H9 (cell line): Measurements from ENCODE around the gene CHN1. TPM values are rescaled to one million over a fixed set of nuclear protein-coding genes. Genes with fewer than 3 reads are reported as not detected.

Experiments
- DNase-seq: peaks from one replicate; pipeline ENCODE4 v3.0.0-alpha.2; 2017
- H2AFZ ChIP-seq: one replicate; pipeline ENCODE4 v1.6.1; 2013; ENCODE audit warnings: mild to moderate bottlenecking, low read length, control low read depth, moderate library complexity
- H2AK5ac ChIP-seq: 2 replicates; pipeline ENCODE4 v1.6.1; 2013; ENCODE audit warnings: low read length, control low read depth, mixed read lengths; ENCODE audit not compliant: insufficient read length
- H2BK120ac ChIP-seq: one replicate; pipeline ENCODE4 v1.6.1; 2013; ENCODE audit warnings: low read depth, mild to moderate bottlenecking, low read length, control low read depth, inconsistent platforms; ENCODE audit not compliant: poor library complexity, severe bottlenecking
- H2BK12ac ChIP-seq: 2 replicates; pipeline ENCODE4 v1.6.1; 2013; ENCODE audit warnings: low read length, control low read depth, mixed read lengths, low read depth; ENCODE audit not compliant: insufficient read length
- H2BK15ac ChIP-seq: 2 replicates; pipeline ENCODE4 v1.6.1; 2013; ENCODE audit warnings: low read depth, low read length, control low read depth
- H2BK20ac ChIP-seq: one replicate; pipeline ENCODE4 v1.6.1; 2013; ENCODE audit warnings: low read depth, mild to moderate bottlenecking, low read length, control low read depth, inconsistent platforms; ENCODE audit not compliant: poor library complexity, severe bottlenecking
- H2BK5ac ChIP-seq: 2 replicates; pipeline ENCODE4 v1.6.1; 2013; ENCODE audit warnings: low read length, control low read depth, mixed read lengths; ENCODE audit not compliant: insufficient read length
- H3K14ac ChIP-seq: 2 replicates; pipeline ENCODE4 v1.6.1; 2013; ENCODE audit warnings: low read length, control low read depth; ENCODE audit not compliant: insufficient read depth
- H3K18ac ChIP-seq: 2 replicates; pipeline ENCODE4 v1.6.1; 2013; ENCODE audit warnings: low read depth, mild to moderate bottlenecking, mixed read lengths, low read length, control low read depth; ENCODE audit not compliant: insufficient read length
- H3K23ac ChIP-seq: 2 replicates; pipeline ENCODE4 v1.6.1; 2013; ENCODE audit warnings: low read length, control low read depth, mixed read lengths, low read depth; ENCODE audit not compliant: insufficient read length
- H3K23me2 ChIP-seq: 2 replicates; pipeline ENCODE4 v1.6.1; 2013; ENCODE audit warnings: low read depth, mild to moderate bottlenecking, mixed read lengths, low read length, control low read depth; ENCODE audit not compliant: insufficient read length, poor library complexity, severe bottlenecking
- H3K27ac ChIP-seq: 2 replicates; pipeline ENCODE4 v1.5.1; 2013; ENCODE audit warnings: low read length, control low read depth, mixed read lengths, low read depth; ENCODE audit not compliant: insufficient read length
- H3K27me3 ChIP-seq: 2 replicates; pipeline ENCODE4 v1.6.1; 2013; ENCODE audit warnings: low read length, control low read depth, inconsistent platforms; ENCODE audit not compliant: insufficient read depth
- H3K4ac ChIP-seq: 2 replicates; pipeline ENCODE4 v1.6.1; 2013; ENCODE audit warnings: low read depth, mild to moderate bottlenecking, control low read depth, inconsistent platforms, low read length, moderate library complexity
- H3K4me1 ChIP-seq: 2 replicates; pipeline ENCODE4 v1.6.1; 2013; ENCODE audit warnings: low read length, control low read depth, inconsistent platforms; ENCODE audit not compliant: insufficient read depth
- H3K4me2 ChIP-seq: 2 replicates; pipeline ENCODE4 v1.6.1; 2013; ENCODE audit warnings: low read length, control low read depth, mixed read lengths; ENCODE audit not compliant: insufficient read length, insufficient read depth
- H3K56ac ChIP-seq: 2 replicates; pipeline ENCODE4 v1.6.1; 2013; ENCODE audit warnings: low read depth, mild to moderate bottlenecking, mixed read lengths, low read length, control low read depth; ENCODE audit not compliant: insufficient read length
- H3K79me1 ChIP-seq: 2 replicates; pipeline ENCODE4 v1.6.1; 2013; ENCODE audit warnings: low read depth, mild to moderate bottlenecking, moderate library complexity, low read length, control low read depth, inconsistent platforms; ENCODE audit not compliant: insufficient read depth, poor library complexity, severe bottlenecking
- H3K79me2 ChIP-seq: 2 replicates; pipeline ENCODE4 v1.6.1; 2013; ENCODE audit warnings: low read length, control low read depth, inconsistent platforms; ENCODE audit not compliant: insufficient read depth
- H3K9ac ChIP-seq: 2 replicates; pipeline ENCODE4 v1.6.1; 2013; ENCODE audit warnings: low read length, control low read depth, mixed read lengths; ENCODE audit not compliant: insufficient read length; ENCODE audit errors: extremely low read depth
- H3K9me3 ChIP-seq: one replicate; pipeline ENCODE4 v1.6.1; 2013; ENCODE audit warnings: low read depth, low read length, inconsistent platforms; ENCODE audit not compliant: control insufficient read depth
- H3T11ph ChIP-seq: one replicate; pipeline ENCODE4 v1.6.1; 2013; ENCODE audit warnings: mild to moderate bottlenecking, low read length, control low read depth, inconsistent platforms
- H4K20me1 ChIP-seq: one replicate; pipeline ENCODE4 v1.6.1; 2013; ENCODE audit not compliant: control insufficient read depth, insufficient read length, insufficient read depth
- H4K5ac ChIP-seq: 2 replicates; pipeline ENCODE4 v1.6.1; 2013; ENCODE audit warnings: low read depth, mild to moderate bottlenecking, mixed read lengths, low read length, control low read depth; ENCODE audit not compliant: insufficient read length
- H4K8ac ChIP-seq: replicated peaks from 2 replicates; pipeline ENCODE4 v1.6.1; 2013; ENCODE audit warnings: low read length, control low read depth, mixed read lengths, low read depth; ENCODE audit not compliant: insufficient read length
- H4K91ac ChIP-seq: 2 replicates; pipeline ENCODE4 v1.6.1; 2013; ENCODE audit warnings: low read depth, mild to moderate bottlenecking, moderate library complexity, mixed read lengths, low read length, control low read depth; ENCODE audit not compliant: insufficient read length
- H3K27ac Mint-ChIP-seq, 3 experiments: 2 replicates in 2 of 3; 3 replicates in 1 of 3; pipeline ENCODE4 v1.8.0; 2020 to 2021; ENCODE audit warnings: mixed read lengths in 3 of 3, mild to moderate bottlenecking in 1 of 3, moderate library complexity in 1 of 3
- H3K27me3 Mint-ChIP-seq: 2 replicates; pipeline ENCODE4 v1.8.0; 2021; ENCODE audit warnings: low read depth, mild to moderate bottlenecking, moderate library complexity, mixed read lengths
- H3K36me3 Mint-ChIP-seq, 3 experiments: 2 replicates in 2 of 3; 3 replicates in 1 of 3; pipeline ENCODE4 v1.8.0; 2020 to 2021; ENCODE audit warnings: low read depth in 3 of 3, mixed read lengths in 3 of 3; ENCODE audit not compliant: insufficient read depth in 1 of 3
- H3K4me1 Mint-ChIP-seq, 2 experiments: 2 replicates each; pipeline ENCODE4 v1.8.0; 2020; ENCODE audit warnings: mixed read lengths in 2 of 2
- H3K4me3 Mint-ChIP-seq, 2 experiments: 2 replicates in 1 of 2; 3 replicates in 1 of 2; pipeline ENCODE4 v1.8.0; 2020 to 2021; ENCODE audit warnings: mild to moderate bottlenecking in 2 of 2, mixed read lengths in 2 of 2, moderate library complexity in 1 of 2
- H3K9me3 Mint-ChIP-seq, 2 experiments: 2 replicates in 1 of 2; 3 replicates in 1 of 2; pipeline ENCODE4 v1.8.0; 2020; ENCODE audit warnings: mild to moderate bottlenecking in 2 of 2, mixed read lengths in 2 of 2, moderate library complexity in 1 of 2
- WGBS: extraction: QIAGEN DNeasy Blood & Tissue Kit; methylation state at CpG from one replicate; pipeline ENCODE4 v1.1.7; 2013; ENCODE audit warnings: missing lambda C conversion rate, low lambda C conversion rate, mixed read lengths; ENCODE audit not compliant: insufficient read length; ENCODE audit errors: extremely low coverage; 5-methylcytosine and 5-hydroxymethylcytosine counted together
- total RNA-seq: library from RNA; stranded (reverse); gene quantifications from 2 replicates; pipeline ENCODE4 v1.2.1, GENCODE V29; 2021
- TF ChIP-seq, protein P1 (sequence below): fragments of 200-600 bp; sonication (generic); conservative IDR thresholded peaks from 3 replicates; pipeline ENCODE4 v1.8.0; 2021; ENCODE audit warnings: antibody characterized with exemption, mild to moderate bottlenecking

Gene CHN1
- total RNA-seq, 1 experiment from 2014 or later = 33.9 TPM

DNA sequence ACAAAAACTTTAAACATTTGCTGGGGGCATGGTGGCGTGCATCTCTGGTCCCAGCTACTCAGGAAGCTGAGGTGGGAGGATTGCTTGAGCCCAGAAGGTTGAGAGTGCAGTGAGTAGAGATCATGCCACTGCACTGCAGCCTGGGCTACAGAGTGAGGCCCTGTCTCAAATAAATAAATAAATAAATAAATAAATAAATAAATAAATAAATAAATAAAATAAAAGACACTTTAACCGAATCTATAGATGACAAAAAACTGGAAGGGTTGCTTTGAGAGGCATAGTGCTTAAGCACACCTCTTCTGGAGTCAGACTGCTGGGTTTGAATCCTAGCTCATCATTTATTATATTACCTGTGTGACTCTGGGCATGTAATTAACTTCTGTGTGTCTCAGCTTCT is 21.2 kb upstream of the CHN1 start:
- peaks cover 0 to 3% (median 0%) of the 10 kb centered on the region in 3 experiments; a peak in 1 of 7 replicates for H3K36me3 Mint-ChIP-seq
- no CpG with 5 or more reads among the region's 2 CpGs for WGBS
- H2BK120ac ChIP-seq = no peak overlapping the region

More for the DNA sequence above, 21.2 kb upstream of the CHN1 start:
- Histone ChIP-seq H3K18ac (no peak overlapping the region), H4K8ac (no peak overlapping the region), H3K79me1 (no peaks in the 10 kb centered on the region), H4K20me1 (peaks cover 2% of the 10 kb centered on the region), H3K56ac (no peak overlapping the region), H2AFZ (no peak overlapping the region), H3K27ac (no peak overlapping the region), H3K23me2 (no peaks in the 10 kb centered on the region), H4K5ac (no peak overlapping the region), H3K79me2 (no peaks in the 10 kb centered on the region), H3K9ac (no peak overlapping the region), H3K4me1 (no peaks in the 10 kb centered on the region), H3K27me3 (no peaks in the 10 kb centered on the region), H3K23ac (no peak overlapping the region), H2BK15ac (no peak overlapping the region), H3T11ph (no peak overlapping the region), H3K14ac (no peak overlapping the region), H2AK5ac (no peak overlapping the region), H2BK5ac (no peak overlapping the region), H3K4ac (no peak overlapping the region), H3K9me3 (no peaks in the 10 kb centered on the region), H2BK12ac (no peak overlapping the region), H3K4me2 (no peak overlapping the region), H4K91ac (no peak overlapping the region), H2BK20ac (no peak overlapping the region)
- TF ChIP-seq, protein P1, sequence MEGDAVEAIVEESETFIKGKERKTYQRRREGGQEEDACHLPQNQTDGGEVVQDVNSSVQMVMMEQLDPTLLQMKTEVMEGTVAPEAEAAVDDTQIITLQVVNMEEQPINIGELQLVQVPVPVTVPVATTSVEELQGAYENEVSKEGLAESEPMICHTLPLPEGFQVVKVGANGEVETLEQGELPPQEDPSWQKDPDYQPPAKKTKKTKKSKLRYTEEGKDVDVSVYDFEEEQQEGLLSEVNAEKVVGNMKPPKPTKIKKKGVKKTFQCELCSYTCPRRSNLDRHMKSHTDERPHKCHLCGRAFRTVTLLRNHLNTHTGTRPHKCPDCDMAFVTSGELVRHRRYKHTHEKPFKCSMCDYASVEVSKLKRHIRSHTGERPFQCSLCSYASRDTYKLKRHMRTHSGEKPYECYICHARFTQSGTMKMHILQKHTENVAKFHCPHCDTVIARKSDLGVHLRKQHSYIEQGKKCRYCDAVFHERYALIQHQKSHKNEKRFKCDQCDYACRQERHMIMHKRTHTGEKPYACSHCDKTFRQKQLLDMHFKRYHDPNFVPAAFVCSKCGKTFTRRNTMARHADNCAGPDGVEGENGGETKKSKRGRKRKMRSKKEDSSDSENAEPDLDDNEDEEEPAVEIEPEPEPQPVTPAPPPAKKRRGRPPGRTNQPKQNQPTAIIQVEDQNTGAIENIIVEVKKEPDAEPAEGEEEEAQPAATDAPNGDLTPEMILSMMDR = no peak
- Mint-ChIP-seq H3K9me3 (peaks cover 3 to 4% of the 10 kb centered on the region in 2 experiments; a peak in 2 of 5 replicates), H3K4me3 (no peak overlapping the region), H3K27ac (no peak overlapping the region), H3K4me1 (peaks cover 6 to 12% of the 10 kb centered on the region in 2 experiments), H3K27me3 (no peaks in the 10 kb centered on the region)
- no peak for DNase-seq
